ENCODE measurements around the gene PPP2R5C.

The PPP2R5C gene

GRCh38 chr14:101870273-101870939 lies 108.9 kb downstream of the PPP2R5C start:
- no peak for DNase-seq

DNA sequence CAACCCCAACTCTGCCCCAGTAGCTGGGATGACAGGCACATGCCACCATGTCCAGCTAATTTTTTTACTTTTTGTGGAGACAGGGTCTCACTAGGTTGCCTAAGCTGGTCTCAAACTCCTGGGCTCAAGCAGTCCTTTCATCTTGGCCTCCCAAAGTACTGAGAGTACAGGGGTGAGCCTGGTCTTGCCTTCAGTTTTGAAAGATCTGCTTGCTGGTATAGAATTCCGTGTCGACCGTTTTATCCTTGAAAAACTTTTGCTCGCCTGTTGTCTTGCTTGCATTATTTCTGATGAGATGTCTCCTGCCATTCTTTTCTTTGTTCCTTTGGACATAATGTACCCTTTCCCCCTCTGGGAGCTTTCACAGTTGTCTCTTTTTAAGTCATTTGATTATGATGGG lies 110.8 kb downstream of the PPP2R5C start:
- DNase-seq: no peak

GRCh38 chr14:101873076-101873825 lies 111.7 kb downstream of the PPP2R5C start:
- DNase-seq: no peak

- DNase-seq: peak; percentile 22 to 60 (median 41)
Measured at GRCh38 chr14:101873991-101874390, 112.5 kb downstream of the PPP2R5C start.

- no peak for DNase-seq
Measured at GRCh38 chr14:101875041-101875726, 113.7 kb downstream of the PPP2R5C start.

GRCh38 chr14:101875727-101876554 lies 114.4 kb downstream of the PPP2R5C start:
- DNase-seq: peak in 2 of 3 donors; percentile 7 to 32

DNA sequence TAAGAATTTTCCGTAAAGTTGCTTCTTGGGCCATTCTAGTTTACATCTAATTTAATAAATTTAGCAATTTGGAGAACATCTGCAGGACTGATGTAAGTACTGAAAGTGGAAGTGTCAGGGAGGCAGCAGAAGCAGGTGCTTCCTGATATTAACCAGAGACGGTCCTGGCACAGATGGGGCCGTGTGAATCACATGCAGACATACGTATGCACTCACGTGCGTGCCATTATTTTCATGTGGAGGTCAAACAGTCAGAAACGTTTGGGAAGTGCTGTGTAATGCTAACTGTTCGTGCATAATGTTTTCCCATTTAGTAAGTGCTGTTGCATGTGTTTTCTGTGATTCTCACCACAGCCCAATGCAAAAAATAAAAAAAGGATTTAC lies 115.0 kb downstream of the PPP2R5C start:
- DNase-seq: peak; percentile 83 to 93 (median 84)

GRCh38 chr14:101877766-101878165 lies 116.3 kb downstream of the PPP2R5C start:
- no peak for DNase-seq

DNA sequence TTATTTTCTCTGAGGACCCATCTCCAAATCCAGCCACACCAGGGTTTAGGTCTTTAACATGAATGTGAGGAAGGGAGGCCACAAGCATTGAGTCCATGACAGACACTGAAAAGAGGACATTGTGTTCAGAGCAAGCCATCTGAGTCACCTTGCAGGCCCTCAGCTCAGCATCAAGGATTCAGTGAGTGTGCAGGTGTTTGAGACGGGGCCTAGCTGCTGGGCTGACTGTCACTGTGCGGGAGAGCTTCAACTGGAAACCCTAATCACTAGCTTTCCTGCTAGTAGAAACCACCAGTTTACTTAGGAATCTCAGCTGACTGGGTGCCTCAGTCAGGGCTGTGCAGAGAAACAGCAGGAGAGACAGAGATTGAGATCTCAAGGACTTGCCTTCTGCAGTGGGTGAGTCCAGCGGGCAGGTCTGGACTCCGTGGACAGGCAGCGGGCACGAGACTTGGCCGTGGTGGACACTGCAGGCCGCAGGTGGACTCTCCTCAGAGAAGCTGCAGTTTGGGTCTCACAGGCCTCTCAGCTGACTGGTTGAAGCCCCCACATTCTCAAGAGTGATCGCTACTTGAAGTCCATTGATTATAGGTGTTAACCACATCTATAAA lies 116.8 kb downstream of the PPP2R5C start:
- no peak for DNase-seq

GRCh38 chr14:101878822-101879528 lies 117.5 kb downstream of the PPP2R5C start:
- DNase-seq: peak in 1 of 3 donors; percentile 5

DNA sequence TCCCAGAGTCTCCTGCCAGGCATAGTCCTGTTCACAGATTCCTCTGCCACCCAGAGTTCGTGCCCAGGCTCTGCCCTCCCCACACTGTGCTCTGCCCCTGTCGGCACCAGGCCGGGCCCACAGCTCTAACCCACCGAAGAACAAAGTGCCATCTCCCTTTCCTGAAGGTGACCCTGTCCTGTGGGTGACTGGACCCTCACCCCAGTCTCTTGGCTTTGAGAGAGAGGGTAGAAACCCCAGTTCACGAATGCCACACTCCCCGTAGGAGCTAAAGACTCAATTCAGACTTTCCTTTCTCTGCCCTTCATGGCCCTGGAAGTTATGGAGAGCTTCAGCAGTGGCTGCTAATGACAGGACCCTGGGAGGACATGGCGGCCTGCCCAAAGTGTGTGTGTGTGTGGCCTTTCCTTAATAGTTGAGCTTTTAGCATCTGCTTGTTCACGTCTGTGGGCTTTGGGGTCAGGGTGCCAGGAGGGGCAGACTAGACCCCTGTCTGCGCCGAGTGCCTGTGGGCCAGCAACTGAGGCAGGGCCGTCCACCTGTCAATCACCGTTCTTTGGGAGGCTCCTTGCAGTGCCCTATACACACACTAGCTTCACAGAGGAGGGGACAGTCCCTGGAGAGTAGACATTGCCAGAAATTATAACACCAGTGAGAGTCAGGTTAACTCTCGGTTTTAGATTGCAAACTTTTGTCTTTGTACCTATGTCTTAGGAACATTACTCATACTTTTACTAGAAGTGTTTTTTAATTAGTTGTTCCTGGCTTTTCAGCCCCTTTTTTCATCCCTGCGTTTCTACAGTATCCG lies 118.2 kb downstream of the PPP2R5C start:
- no peak for DNase-seq

GRCh38 chr14:101881426-101881825 lies 119.9 kb downstream of the PPP2R5C start:
- no peak for DNase-seq

- no peak for DNase-seq
Measured at GRCh38 chr14:101882141-101882935, 120.8 kb downstream of the PPP2R5C start.

DNA sequence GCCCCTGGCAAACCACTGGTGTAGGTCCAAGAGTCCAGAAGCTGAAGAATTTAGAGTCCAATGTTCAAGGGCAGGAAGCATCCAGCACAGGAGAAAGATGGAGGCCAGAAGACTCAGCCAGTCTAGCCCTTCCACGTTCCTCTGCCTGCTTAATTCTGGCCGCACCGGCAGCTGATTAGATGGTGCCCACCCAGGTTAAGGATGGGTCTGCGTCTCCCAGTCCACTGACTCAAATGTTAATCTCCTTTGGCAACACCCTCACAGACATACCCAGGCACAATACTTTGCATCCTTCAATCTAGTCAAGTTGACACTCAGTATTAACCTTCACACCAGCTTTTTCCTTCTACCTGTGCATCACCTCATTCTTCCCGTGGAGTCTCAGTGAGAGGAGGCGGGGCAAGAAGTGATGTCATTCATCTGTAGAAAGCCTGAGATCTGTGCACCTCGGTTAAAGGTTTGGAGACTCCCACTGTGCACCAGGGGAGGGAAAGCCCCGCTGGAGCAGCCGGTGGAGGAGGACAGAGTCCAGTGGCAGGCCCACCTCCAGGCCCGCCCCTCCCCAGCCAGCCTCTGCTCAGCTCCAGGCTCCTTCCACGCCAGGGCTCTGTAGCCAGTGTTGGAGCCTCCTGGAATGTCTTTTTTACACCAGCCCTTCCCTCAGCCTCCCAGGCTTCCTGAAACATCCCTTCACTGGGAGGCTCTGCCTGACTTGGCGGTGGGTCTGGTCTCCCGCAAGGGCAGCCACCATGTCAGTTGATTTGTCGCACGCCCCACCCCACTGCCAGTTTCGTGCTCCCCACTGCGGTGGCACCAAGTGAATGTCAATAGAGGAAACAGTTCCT lies 122.8 kb downstream of the PPP2R5C start:
- no peak for DNase-seq

GRCh38 chr14:101884934-101885576 lies 123.5 kb downstream of the PPP2R5C start:
- DNase-seq: no peak

DNA sequence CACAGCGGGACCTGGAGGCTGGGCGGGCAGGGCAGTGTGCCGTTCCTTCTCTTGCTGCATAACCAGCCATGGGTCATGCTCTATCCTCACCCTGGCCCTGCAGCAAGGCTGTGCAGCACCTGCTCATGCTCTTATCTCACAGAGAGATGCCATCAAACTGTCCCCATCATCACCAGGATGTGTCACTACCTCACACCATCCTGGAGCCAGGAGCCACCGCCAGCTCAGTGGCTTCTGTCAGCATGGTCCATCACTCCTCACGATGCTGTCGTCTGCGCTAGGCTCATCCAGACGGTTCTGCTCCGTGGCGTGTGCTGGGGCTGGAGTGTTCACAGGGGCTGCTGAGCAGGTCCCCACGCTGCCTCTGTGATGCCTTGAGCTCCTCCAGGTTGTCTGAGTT lies 125.7 kb downstream of the PPP2R5C start:
- no peak for DNase-seq

- DNase-seq: no peak
Measured at GRCh38 chr14:101888182-101888581, 126.7 kb downstream of the PPP2R5C start.

GRCh38 chr14:101889366-101889765 lies 127.9 kb downstream of the PPP2R5C start:
- no peak for DNase-seq

GRCh38 chr14:101889898-101890297 lies 128.4 kb downstream of the PPP2R5C start:
- DNase-seq: no peak
